IPS-20b (cell line): Measurements from ENCODE around the gene CEP83.
"Not testable (repeated sequence)": the region's sequence is repeated elsewhere in the genome, so short reads cannot be mapped to it uniquely, and the experiment has no call there.

Source experiments
- H3K27ac ChIP-seq: one replicate; pipeline ENCODE4 v1.5.1; 2013; ENCODE audit warnings: low read length
- H3K27me3 ChIP-seq: 2 replicates; pipeline ENCODE4 v1.6.1; 2013; ENCODE audit warnings: mild to moderate bottlenecking, low read length, inconsistent platforms; ENCODE audit not compliant: insufficient read depth
- H3K36me3 ChIP-seq: 2 replicates; pipeline ENCODE4 v1.6.1; 2013; ENCODE audit warnings: low read depth, mild to moderate bottlenecking, inconsistent platforms, low read length, moderate library complexity; ENCODE audit not compliant: insufficient read depth
- H3K4me1 ChIP-seq: 2 replicates; pipeline ENCODE4 v1.6.1; 2013; ENCODE audit warnings: mild to moderate bottlenecking, control low read depth, inconsistent platforms, low read length, moderate library complexity; ENCODE audit not compliant: insufficient read depth
- H3K4me3 ChIP-seq: 2 replicates; pipeline ENCODE4 v1.5.1; 2013; ENCODE audit warnings: mild to moderate bottlenecking, low read length, inconsistent platforms
- H3K9ac ChIP-seq: 2 replicates; pipeline ENCODE4 v1.6.1; 2013; ENCODE audit warnings: low read depth, mild to moderate bottlenecking, inconsistent platforms, low read length, moderate library complexity
- H3K9me3 ChIP-seq: 2 replicates; pipeline ENCODE4 v1.6.1; 2013; ENCODE audit warnings: mild to moderate bottlenecking, low read depth, low read length, inconsistent platforms; ENCODE audit not compliant: insufficient read depth

CEP83 gene

DNA sequence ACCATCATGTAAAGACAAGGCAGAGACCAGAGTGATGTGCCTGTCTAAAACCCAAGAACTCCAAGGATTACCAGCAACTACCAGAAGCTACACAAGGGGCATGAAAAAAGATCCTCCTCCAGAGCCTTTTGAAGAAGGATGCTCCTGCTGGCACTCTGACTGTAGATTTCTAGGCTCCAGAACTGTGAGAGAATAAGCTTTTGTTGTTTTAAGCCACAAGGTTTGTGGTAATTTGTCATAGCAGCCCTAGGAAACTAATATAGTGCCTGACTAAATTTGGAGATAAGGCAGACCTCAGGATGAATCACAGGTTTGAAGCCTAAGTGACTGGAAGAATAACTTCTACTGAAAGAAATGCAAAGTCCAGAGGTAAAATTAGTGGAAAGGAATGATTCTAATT, 132.9 kb downstream of the CEP83 start:
- H3K36me3 ChIP-seq: peaks cover 51% of the 10 kb centered on the region
- H3K27ac ChIP-seq: no peak overlapping the region
- H3K4me1 ChIP-seq: no peaks in the 10 kb centered on the region

DNA sequence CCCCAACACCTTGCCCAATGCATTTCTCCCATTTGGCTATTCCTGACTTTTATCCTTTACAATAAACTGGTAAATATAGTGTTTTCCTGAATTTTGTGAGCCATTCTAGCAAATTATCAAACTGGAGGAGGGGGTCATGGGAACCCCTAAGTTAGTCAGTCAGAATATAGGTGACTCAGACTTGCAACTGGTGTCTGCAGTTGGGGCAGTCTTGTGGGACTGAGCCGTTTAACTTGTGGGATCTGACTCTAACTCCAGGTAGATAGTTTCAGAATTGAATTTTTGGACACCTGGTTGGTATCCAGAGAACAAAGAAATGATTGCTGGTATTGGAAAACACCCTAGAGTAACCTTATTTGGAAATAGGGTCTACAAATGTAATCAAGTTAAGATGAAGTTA, 133.4 kb downstream of the CEP83 start:
- Histone ChIP-seq H3K27me3 (no peaks in the 10 kb centered on the region), H3K36me3 (peaks cover 52% of the 10 kb centered on the region), H3K4me3 (no peak overlapping the region), H3K4me1 (no peaks in the 10 kb centered on the region), H3K27ac (no peak overlapping the region), H3K9me3 (peaks cover 10% of the 10 kb centered on the region), H3K9ac (no peak overlapping the region)

More for the DNA sequence above, 132.9 kb downstream of the CEP83 start:
- Histone ChIP-seq H3K9me3 (peaks cover 5% of the 10 kb centered on the region; the same call in 1 of the 2 replicates), H3K4me3 (no peak overlapping the region), H3K27me3 (no peaks in the 10 kb centered on the region), H3K9ac (no peak overlapping the region)

DNA sequence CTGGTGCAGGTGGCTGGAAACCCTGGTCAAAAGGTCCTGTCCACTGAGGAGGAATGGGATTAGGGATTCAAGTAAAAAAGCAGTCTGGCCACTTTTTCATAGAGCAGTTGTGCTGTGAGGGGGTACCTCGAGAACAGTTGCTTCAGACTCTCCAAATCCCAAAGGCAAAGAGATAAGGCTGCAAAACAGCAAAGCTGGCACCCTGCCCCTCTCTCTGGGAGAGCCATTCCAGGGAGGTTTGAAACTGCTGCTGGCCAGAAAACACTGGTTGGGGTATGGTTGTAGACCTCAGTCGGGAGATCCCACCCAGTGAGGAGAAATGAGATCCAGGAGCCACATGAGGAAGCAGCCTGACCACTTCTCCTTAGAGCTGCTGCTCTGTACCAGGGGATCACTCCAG, 137.3 kb downstream of the CEP83 start:
- peaks cover 45% of the 10 kb centered on the region for H3K9me3 ChIP-seq
- peaks cover 52% of the 10 kb centered on the region for H3K36me3 ChIP-seq
- no peaks in the 10 kb centered on the region for H3K27me3 ChIP-seq

DNA sequence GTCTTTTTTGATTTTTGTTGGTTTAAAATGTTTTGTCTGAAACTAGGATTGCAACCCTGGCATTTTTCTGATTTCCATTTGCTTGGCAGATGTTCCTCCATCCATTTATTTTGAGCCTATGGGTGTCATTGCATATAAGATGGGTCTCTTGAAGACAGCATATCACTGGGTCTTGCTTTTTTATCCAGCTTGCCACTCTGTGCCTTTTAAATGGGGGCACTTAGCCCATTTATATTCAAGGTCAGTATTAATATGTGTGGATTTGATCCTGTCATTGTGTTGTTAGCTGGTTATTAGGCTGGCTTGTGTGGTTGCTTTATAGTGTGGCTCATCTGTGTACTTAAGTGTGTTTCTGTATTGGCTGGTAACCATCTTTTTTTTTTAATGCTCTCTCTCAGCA, 139.6 kb downstream of the CEP83 start:
- no peak overlapping the region for H3K9ac ChIP-seq
- peaks cover 41% of the 10 kb centered on the region for H3K36me3 ChIP-seq
- peaks cover 45% of the 10 kb centered on the region for H3K9me3 ChIP-seq

More for the DNA sequence above, 137.3 kb downstream of the CEP83 start:
- Histone ChIP-seq H3K27ac (no peak overlapping the region), H3K4me3 (no peak overlapping the region), H3K4me1 (no peaks in the 10 kb centered on the region), H3K9ac (no peak overlapping the region)

DNA sequence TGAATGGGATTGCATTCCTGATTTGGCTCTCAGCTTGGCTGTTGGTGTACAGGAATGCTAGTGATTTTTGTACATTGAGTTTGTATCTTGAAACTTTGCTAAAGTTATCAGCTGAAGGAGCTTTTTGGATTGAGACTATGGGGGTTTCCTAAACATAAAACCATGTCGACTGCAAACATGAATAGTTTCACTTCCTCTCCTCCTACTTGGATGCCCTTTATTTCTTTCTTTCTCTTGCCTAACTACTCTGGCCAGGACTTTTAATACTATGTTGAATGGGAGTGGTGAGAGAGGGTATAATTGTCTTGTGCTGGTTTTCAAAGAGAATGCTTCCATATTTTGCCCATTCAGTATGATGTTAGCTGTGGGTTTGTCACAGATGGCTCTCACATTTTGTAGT, 141.5 kb downstream of the CEP83 start:
- H3K4me1 ChIP-seq: no peaks in the 10 kb centered on the region
- H3K27me3 ChIP-seq: no peaks in the 10 kb centered on the region
- H3K4me3 ChIP-seq: no peak overlapping the region
- H3K36me3 ChIP-seq: peaks cover 30% of the 10 kb centered on the region
- no peak overlapping the region for H3K27ac ChIP-seq
- no peak overlapping the region for H3K9ac ChIP-seq
- peaks cover 45% of the 10 kb centered on the region for H3K9me3 ChIP-seq

More for the DNA sequence above, 139.6 kb downstream of the CEP83 start:
- Histone ChIP-seq H3K27me3 (no peaks in the 10 kb centered on the region), H3K27ac (no peak overlapping the region), H3K4me3 (no peak overlapping the region), H3K4me1 (no peaks in the 10 kb centered on the region)

DNA sequence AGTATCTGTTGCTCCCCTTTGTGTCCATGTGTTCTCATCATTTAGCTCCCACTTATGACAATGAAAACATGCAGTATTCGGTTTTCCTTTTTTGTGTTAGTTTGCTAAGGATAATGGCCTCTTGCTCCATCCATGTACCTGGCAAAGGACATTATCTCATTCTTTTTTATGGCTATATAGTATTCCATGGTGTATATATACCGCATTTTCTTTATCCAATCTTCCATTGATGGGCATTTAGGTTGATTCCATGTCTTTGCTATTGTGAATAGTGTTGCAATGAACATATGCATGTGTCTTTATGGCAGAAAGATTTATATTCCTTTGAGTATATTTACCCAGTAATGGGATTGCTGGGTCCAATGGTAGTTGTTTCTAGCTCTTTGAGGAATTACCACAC, 143.1 kb downstream of the CEP83 start:
- H3K4me1 ChIP-seq, H3K27ac ChIP-seq, H3K4me3 ChIP-seq, H3K27me3 ChIP-seq, H3K9ac ChIP-seq: not testable (repeated sequence)
- peaks cover 39% of the 10 kb centered on the region for H3K9me3 ChIP-seq
- peaks cover 24% of the 10 kb centered on the region for H3K36me3 ChIP-seq

DNA sequence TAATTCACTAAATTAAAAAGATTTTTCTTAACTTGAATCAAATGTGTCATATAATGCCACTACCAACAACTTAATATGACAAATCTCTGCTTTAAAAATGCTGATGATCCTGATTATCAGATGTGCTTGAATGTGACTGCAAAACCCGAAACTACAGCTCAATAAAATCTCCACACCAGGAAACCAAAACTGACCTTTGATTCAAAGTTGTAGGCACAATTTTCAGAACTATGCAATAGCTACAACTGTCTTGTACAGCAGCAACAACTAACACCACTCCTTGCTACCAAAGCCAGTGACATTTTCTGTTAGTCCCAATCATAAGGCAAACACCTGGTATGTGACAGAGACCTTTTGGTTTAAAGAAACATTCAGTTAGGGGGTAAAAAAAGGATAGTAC, 147.3 kb downstream of the CEP83 start:
- Histone ChIP-seq H3K4me1 (no peaks in the 10 kb centered on the region), H3K4me3 (no peak overlapping the region), H3K27me3 (no peaks in the 10 kb centered on the region), H3K27ac (no peak overlapping the region), H3K36me3 (peaks cover 43% of the 10 kb centered on the region), H3K9me3 (no peaks in the 10 kb centered on the region), H3K9ac (no peak overlapping the region)

DNA sequence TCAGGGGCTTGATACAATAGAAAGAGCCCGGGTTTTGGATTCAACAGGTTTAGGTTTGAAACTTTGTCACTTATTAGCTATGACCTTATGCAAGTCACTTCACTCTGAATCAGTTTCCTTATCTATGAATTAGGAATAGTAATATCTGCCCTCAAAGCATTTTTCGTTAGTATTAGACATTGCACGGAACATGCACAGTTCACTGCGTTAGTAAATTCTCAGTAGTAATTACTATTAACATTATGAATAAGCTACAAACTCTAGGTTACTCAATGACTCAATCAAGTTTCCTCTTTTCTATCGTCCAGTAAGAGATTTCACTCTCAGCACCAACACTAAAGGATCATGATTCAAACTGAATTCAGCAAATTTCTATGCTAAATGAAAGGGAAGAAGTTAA, 150.3 kb downstream of the CEP83 start:
- Histone ChIP-seq H3K4me3 (no peak overlapping the region), H3K36me3 (peaks cover 59% of the 10 kb centered on the region), H3K27me3 (no peaks in the 10 kb centered on the region), H3K9me3 (no peaks in the 10 kb centered on the region), H3K9ac (no peak overlapping the region), H3K4me1 (peaks cover 19% of the 10 kb centered on the region), H3K27ac (no peak overlapping the region)

DNA sequence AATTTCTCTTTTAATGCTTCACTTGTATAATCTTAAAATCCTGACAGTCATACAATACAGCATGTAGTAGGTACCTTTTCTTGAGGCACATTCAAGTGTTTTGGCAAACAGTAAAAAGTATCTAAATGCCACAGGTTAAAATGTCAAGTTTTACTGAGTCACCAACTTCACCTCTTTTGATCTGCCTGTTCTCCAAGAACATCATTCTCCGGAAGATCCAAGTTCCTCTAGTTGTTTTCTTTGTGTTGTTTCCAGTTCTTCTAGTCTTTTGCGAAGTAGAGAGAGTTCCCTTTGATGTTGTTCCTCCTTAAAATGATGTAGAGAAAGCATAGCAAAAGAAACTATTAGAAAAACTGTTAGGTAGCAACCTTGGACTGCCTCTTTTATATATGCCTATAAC, 151.1 kb downstream of the CEP83 start:
- Histone ChIP-seq H3K36me3 (peaks cover 59% of the 10 kb centered on the region), H3K27ac (no peak overlapping the region), H3K27me3 (no peaks in the 10 kb centered on the region)

DNA sequence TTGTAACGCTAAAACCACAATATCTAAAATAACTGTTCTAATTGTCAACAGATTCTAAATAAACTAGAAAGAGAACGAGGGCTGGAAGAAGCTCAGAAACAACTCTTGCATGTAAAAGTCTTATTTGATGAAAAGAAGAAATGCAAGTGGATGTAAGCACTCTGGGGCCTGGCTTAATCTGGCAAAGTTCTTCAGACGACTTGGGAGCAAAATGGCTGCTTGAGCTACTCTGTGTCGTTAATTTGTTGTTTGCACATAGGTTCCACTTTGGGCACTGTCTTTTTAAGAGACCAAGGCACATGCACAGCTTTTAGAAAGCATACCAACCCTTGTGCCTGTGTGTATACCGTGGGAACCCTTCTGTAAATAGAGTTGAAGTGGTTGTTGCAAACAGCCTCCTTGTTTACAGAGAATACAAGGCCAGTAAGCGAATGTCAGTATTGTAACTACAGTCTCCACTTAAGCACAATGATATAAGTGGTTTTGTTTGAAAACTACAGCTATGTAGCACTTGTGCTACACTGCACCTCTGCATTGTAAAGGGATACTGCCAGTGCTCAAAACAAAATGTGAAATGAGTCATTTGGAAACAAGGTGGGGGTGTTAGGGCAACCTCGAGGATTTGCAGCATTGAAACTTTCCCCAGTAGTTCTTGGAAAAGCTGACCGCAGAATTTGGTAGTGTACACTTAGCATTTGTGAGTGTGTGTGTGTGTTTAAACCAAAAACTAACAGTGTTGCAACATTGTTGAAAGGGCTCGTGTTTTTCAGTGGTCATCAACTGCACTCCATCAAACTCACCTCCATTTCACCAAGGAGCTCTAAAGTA, 154.3 kb downstream of the CEP83 start:
- Histone ChIP-seq H3K27ac (peak overlapping the region; percentile 50), H3K9ac (peak overlapping the region; percentile 72; the same call in 1 of the 2 replicates), H3K9me3 (no peaks in the 10 kb centered on the region), H3K4me3 (peak overlapping the region; percentile 1; the same call in 1 of the 2 replicates), H3K27me3 (no peaks in the 10 kb centered on the region), H3K36me3 (peaks cover 43% of the 10 kb centered on the region), H3K4me1 (peaks cover 32% of the 10 kb centered on the region)

More for the DNA sequence above, 151.1 kb downstream of the CEP83 start:
- Histone ChIP-seq H3K9me3 (no peaks in the 10 kb centered on the region), H3K9ac (no peak overlapping the region), H3K4me3 (no peak overlapping the region), H3K4me1 (peaks cover 26% of the 10 kb centered on the region)

DNA sequence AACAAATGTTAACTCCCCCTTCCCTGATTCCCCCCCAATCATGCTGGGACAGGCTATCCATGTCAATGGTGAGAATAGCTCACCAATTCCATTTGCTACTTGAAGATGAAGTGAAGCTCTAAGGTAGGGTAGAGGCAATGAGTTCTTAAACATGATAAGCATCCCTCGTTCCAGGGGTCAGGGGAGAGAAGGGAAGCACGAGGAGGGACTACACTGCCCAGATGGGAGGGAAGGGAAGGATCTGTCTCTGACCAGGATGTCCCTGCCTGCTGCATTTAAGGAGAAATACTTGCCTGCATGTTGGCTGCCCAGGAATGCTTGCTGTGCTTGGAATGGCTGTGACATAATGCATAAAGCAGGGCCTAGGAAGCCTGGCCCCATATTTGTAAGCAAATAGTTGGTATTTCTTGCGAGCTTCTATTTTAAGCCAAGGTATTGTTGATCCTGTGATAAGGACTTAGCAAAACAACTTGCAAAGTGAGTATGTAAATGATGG, 155.1 kb downstream of the CEP83 start:
- Histone ChIP-seq H3K27me3 (no peaks in the 10 kb centered on the region), H3K9ac (peak overlapping the region; percentile 72; the same call in 1 of the 2 replicates), H3K9me3 (no peaks in the 10 kb centered on the region), H3K4me3 (peak overlapping the region; percentile 1; the same call in 1 of the 2 replicates), H3K36me3 (peaks cover 38% of the 10 kb centered on the region), H3K4me1 (peaks cover 32% of the 10 kb centered on the region), H3K27ac (peak overlapping the region; percentile 50)

DNA sequence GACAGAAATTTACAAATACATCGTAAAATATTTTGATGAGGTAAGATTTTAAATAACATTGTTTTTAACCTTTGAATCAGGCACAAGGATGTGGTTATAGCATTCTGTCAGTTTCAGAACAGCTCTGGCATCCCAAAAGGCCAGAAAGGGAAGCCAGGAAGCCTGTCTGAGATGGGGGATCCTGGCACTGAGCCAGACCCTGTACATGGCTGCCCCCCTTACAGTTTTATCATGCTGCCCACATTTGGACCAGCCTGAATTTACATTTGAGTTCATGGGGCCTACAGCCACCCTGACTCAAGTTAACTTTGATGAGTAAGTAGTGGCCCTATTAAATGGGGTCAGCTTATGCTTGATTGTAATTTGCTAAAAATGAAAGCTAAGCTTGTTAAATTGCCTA, 155.7 kb downstream of the CEP83 start:
- Histone ChIP-seq H3K27ac (peak overlapping the region; percentile 66), H3K9ac (peak overlapping the region; percentile 45; the same call in 1 of the 2 replicates), H3K27me3 (no peaks in the 10 kb centered on the region), H3K9me3 (no peaks in the 10 kb centered on the region), H3K4me1 (peaks cover 32% of the 10 kb centered on the region), H3K36me3 (peaks cover 32% of the 10 kb centered on the region), H3K4me3 (peak overlapping the region; percentile 20; the same call in 1 of the 2 replicates)
